ENCODE results near the gene APOA1. TPM values are rescaled to one million over a fixed set of nuclear protein-coding genes. Genes with fewer than 3 reads are reported as not detected.

APOA1 gene
- total RNA-seq, 1 donor, result under 0.01 TPM

DNA sequence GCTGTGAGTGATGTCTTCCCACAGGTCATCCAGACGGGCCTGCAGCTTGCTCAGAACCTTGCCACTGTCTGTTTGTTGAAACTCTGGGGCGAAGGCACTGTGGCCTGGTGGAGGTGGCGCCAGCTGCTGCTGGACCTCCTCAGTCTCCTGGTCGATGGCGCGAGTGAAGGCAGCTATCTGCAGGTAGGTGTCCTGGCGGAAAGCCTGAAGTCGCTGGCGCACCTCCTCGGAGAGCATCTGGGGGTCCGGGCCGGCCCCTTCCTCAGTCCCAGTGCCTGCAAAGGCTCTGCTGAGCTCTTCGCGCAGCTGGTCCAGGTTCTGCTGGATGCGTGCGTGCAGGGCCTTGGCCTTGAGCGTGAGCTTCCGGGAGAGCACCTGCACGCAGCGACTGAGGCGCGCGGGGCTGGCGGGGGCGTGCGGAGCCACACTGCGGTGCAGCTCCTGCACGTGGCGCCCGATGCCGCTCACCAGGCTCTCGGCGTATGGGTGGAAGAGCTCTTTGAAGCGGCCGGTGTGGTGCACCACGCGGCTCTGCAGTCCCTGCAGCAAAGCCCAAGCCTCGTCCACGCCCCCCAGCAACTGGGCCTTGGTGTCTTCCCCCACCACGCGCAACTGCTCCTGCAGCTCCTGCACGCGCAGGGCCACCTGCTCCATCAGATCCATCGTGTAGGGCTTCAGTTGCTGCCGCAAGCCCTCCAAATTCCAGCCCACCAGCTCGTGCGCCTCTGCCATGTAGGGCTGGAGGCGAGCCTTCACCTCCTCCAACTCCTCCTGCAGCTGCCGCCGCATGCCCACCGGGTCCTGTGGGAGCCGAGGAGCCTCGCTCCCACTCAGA lies 47.0 kb downstream of the APOA1 start:
- no peaks in the 10 kb centered on the region for H3K27me3 ChIP-seq (ENCODE audit: insufficient read depth, low read length)
- no peaks in the 10 kb centered on the region for H3K9me3 ChIP-seq (ENCODE audit: low read depth, low read length)
- no peak overlapping the region for H3K4me2 ChIP-seq (ENCODE audit: insufficient read depth, low read length)
- peaks cover 13% of the 10 kb centered on the region for H3K36me3 ChIP-seq (ENCODE audit: insufficient read depth, low read length)
- no peak overlapping the region for H2AFZ ChIP-seq (ENCODE audit: low read length)
- DNase-seq (ENCODE audit: insufficient read length, low spot score, missing footprints), result no peak
- H4K20me1 ChIP-seq (ENCODE audit: insufficient read depth, low read length), result no peaks in the 10 kb centered on the region
- peaks cover 24% of the 10 kb centered on the region for H3K79me2 ChIP-seq (ENCODE audit: insufficient read depth, low read length)
- H3K27ac ChIP-seq (ENCODE audit: low read depth, low read length), result no peak overlapping the region
- no peak overlapping the region for H3K4me3 ChIP-seq (ENCODE audit: insufficient read depth, low read length)
- TF ChIP-seq, protein P1, sequence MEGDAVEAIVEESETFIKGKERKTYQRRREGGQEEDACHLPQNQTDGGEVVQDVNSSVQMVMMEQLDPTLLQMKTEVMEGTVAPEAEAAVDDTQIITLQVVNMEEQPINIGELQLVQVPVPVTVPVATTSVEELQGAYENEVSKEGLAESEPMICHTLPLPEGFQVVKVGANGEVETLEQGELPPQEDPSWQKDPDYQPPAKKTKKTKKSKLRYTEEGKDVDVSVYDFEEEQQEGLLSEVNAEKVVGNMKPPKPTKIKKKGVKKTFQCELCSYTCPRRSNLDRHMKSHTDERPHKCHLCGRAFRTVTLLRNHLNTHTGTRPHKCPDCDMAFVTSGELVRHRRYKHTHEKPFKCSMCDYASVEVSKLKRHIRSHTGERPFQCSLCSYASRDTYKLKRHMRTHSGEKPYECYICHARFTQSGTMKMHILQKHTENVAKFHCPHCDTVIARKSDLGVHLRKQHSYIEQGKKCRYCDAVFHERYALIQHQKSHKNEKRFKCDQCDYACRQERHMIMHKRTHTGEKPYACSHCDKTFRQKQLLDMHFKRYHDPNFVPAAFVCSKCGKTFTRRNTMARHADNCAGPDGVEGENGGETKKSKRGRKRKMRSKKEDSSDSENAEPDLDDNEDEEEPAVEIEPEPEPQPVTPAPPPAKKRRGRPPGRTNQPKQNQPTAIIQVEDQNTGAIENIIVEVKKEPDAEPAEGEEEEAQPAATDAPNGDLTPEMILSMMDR (IDR thresholded peaks at IDR 0.05; ENCODE audit: extremely low read depth, low read depth, low read length), result no peak
- H3K4me1 ChIP-seq (ENCODE audit: insufficient read depth, low read length), result peaks cover 48% of the 10 kb centered on the region

DNA sequence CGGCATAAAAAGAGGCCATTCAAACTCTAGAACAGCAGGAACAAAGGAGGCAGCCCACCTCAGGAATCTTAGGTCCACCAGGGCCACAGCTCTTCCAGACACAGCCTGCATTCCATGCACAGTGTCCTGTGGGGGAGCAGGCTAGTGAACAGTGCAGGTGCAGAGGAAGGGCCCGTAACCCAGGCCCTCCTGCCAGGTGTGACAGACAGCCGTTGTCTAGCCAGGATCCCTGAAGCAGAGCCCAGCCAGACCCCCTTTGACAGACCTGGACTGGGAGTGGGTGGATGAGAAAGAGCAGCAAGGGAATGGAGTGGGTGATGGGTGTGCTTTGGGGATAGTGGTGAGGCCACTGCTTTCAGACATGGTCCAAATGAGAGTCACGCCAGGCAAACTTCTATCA lies 48.4 kb downstream of the APOA1 start:
- Histone ChIP-seq H2AFZ (ENCODE audit: low read length) (no peak overlapping the region), H3K27me3 (ENCODE audit: insufficient read depth, low read length) (no peaks in the 10 kb centered on the region), H3K36me3 (ENCODE audit: insufficient read depth, low read length) (peaks cover 27% of the 10 kb centered on the region), H3K27ac (ENCODE audit: low read depth, low read length) (no peak overlapping the region), H3K4me2 (ENCODE audit: insufficient read depth, low read length) (peak overlapping the region; percentile 93), H3K4me1 (ENCODE audit: insufficient read depth, low read length) (peaks cover 42% of the 10 kb centered on the region), H3K79me2 (ENCODE audit: insufficient read depth, low read length) (peaks cover 34% of the 10 kb centered on the region), H4K20me1 (ENCODE audit: insufficient read depth, low read length) (no peaks in the 10 kb centered on the region), H3K9me3 (ENCODE audit: low read depth, low read length) (no peaks in the 10 kb centered on the region), H3K4me3 (ENCODE audit: insufficient read depth, low read length) (no peak overlapping the region)
- peak; percentile 73 for DNase-seq (ENCODE audit: insufficient read length, low spot score, missing footprints)
- TF ChIP-seq, protein P1 (IDR thresholded peaks at IDR 0.05; ENCODE audit: extremely low read depth, low read depth, low read length), result no peak

DNA sequence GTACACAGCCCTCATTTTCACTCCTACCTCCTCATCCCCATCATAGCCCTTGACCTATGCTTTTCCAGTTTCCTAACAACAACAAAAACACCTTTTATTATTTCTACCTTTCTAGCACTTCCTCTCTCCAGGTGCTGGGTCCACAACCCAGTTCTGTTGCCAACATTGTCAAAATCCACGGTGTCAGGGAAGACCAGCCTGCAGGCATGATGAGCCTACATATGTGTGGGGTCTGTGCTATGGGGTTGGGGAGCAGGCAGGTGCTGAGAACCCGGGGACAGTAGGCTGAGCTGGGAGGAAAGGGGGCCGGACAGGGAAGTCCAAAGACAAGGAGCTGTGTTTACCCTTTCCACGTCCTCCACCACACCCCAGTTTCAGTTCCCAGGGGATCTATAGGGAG lies 48.9 kb downstream of the APOA1 start:
- no peak for DNase-seq (ENCODE audit: insufficient read length, low spot score, missing footprints)
- no peaks in the 10 kb centered on the region for H3K27me3 ChIP-seq (ENCODE audit: insufficient read depth, low read length)
- peak overlapping the region; percentile 97 for H2AFZ ChIP-seq (ENCODE audit: low read length)
- peaks cover 34% of the 10 kb centered on the region for H3K79me2 ChIP-seq (ENCODE audit: insufficient read depth, low read length)
- H3K4me2 ChIP-seq (ENCODE audit: insufficient read depth, low read length), result peak overlapping the region; percentile 93
- H3K36me3 ChIP-seq (ENCODE audit: insufficient read depth, low read length), result peaks cover 32% of the 10 kb centered on the region
- TF ChIP-seq, protein P1 (IDR thresholded peaks at IDR 0.05; ENCODE audit: extremely low read depth, low read depth, low read length), result no peak
- H4K20me1 ChIP-seq (ENCODE audit: insufficient read depth, low read length), result no peaks in the 10 kb centered on the region
- peaks cover 39% of the 10 kb centered on the region for H3K4me1 ChIP-seq (ENCODE audit: insufficient read depth, low read length)
- H3K27ac ChIP-seq (ENCODE audit: low read depth, low read length), result peak overlapping the region; percentile 97
- H3K4me3 ChIP-seq (ENCODE audit: insufficient read depth, low read length), result peak overlapping the region; percentile 92
- no peaks in the 10 kb centered on the region for H3K9me3 ChIP-seq (ENCODE audit: low read depth, low read length)

DNA sequence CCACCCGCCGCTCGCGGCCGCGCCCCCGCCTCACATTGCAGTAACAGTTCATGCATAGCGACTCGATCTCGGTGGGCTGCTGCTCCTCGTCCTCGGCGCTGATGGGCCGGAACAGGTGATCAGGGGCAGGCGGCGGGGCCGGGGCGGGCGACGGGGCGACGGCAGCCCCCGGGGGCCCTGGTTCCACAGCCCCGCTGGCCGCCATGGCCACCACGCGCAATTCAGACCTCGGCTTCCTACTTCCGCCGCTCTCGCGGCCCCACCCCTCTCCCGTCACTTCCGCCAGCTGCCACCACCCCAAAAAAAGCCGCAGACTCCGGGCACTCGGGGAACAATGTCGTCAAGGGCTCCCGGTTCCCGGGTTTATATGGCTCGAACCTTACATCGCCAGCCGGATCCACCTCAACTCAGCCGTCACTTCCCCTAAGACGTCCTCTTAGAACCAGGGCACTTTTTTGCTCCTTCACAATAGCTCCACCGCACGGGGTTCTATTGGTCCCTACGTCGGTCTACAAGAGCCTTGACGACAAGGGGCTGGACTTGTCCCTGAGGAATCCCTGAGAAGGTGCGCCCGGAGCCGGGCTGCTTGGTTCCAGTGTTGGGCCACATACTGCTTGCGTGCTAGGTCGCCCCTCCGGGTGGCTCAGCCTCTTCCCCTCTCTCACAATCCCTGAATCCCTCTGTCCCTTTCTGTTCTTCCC lies 49.5 kb downstream of the APOA1 start, which contains the start of gene ZPR1:
Gene ZPR1, minus strand, starts transcription at position 238 of the 701 bp plus-strand sequence. Its CDS starts 33 bp downstream, at position 205.
- Histone ChIP-seq H3K4me2 (ENCODE audit: insufficient read depth, low read length) (peak within 1 kb of the TSS; percentile 93), H3K27ac (ENCODE audit: low read depth, low read length) (peak within 1 kb of the TSS; percentile 97), H3K36me3 (ENCODE audit: insufficient read depth, low read length) (peaks cover 38% of the 10 kb centered on the region), H3K9me3 (ENCODE audit: low read depth, low read length) (no peaks in the 10 kb centered on the region), H3K27me3 (ENCODE audit: insufficient read depth, low read length) (no peaks in the 10 kb centered on the region), H3K4me1 (ENCODE audit: insufficient read depth, low read length) (peaks cover 39% of the 10 kb centered on the region), H3K79me2 (ENCODE audit: insufficient read depth, low read length) (peaks cover 39% of the 10 kb centered on the region), H4K20me1 (ENCODE audit: insufficient read depth, low read length) (no peaks in the 10 kb centered on the region), H3K4me3 (ENCODE audit: insufficient read depth, low read length) (peak within 1 kb of the TSS; percentile 92), H2AFZ (ENCODE audit: low read length) (peak within 1 kb of the TSS; percentile 97)
- TF ChIP-seq, protein P1 (IDR thresholded peaks at IDR 0.05; ENCODE audit: extremely low read depth, low read depth, low read length), result no peak
- peak; percentile 98 for DNase-seq (ENCODE audit: insufficient read length, low spot score, missing footprints)

Measured in osteoblast (primary cell).